ENCODE results near the gene SPATC1L.
"Not testable (repeated sequence)": the region's sequence is repeated elsewhere in the genome, so short reads cannot be mapped to it uniquely, and the experiment has no call there.

Gene SPATC1L

GRCh38 chr21:46205166-46205565 is 20.9 kb upstream of the SPATC1L start:
- ChIA-PET CTCF (no interaction called here), POLR2A (no interaction called here)
- DNase-seq (ENCODE audit: extremely low spot score): no peak
- TF ChIP-seq ELF4 (IDR thresholded peaks at IDR 0.05) (no peak), PKNOX1 (IDR thresholded peaks at IDR 0.05) (no peak), SUZ12 (IDR thresholded peaks at IDR 0.05) (no peak), BHLHE40 (IDR thresholded peaks at IDR 0.05; ENCODE audit: borderline replicate concordance) (no peak), LEF1 (IDR thresholded peaks at IDR 0.05; ENCODE audit: borderline replicate concordance) (no peak), ZNF384 (IDR thresholded peaks at IDR 0.05) (no peak), SP1 (IDR thresholded peaks at IDR 0.05) (no peak), HDGF (IDR thresholded peaks at IDR 0.05; ENCODE audit: borderline replicate concordance) (no peak), CTBP1 (IDR thresholded peaks at IDR 0.05; ENCODE audit: borderline replicate concordance) (no peak), ARNT (IDR thresholded peaks at IDR 0.05) (no peak), TARDBP (IDR thresholded peaks at IDR 0.05) (no peak), FOXK2 (IDR thresholded peaks at IDR 0.05) (no peak), FOXM1 (IDR thresholded peaks at IDR 0.05; ENCODE audit: borderline replicate concordance) (no peak), FOXA1 (IDR thresholded peaks at IDR 0.05) (no peak)

GRCh38 chr21:46203203-46203600 is 18.9 kb upstream of the SPATC1L start:
- ChIA-PET POLR2A (no interaction called here), CTCF (no interaction called here)
- TF ChIP-seq PKNOX1 (IDR thresholded peaks at IDR 0.05) (no peak), CTBP1 (IDR thresholded peaks at IDR 0.05; ENCODE audit: borderline replicate concordance) (no peak), FOXA1 (IDR thresholded peaks at IDR 0.05) (no peak), NFRKB (IDR thresholded peaks at IDR 0.05) (no peak), ZNF384 (IDR thresholded peaks at IDR 0.05) (no peak), HDGF (IDR thresholded peaks at IDR 0.05; ENCODE audit: borderline replicate concordance) (no peak), ELF4 (IDR thresholded peaks at IDR 0.05) (no peak), LEF1 (IDR thresholded peaks at IDR 0.05; ENCODE audit: borderline replicate concordance) (no peak), FOXK2 (IDR thresholded peaks at IDR 0.05) (no peak), L3MBTL2 (conservative IDR thresholded peaks at IDR 0.05) (no peak), TARDBP (IDR thresholded peaks at IDR 0.05) (no peak), SUZ12 (IDR thresholded peaks at IDR 0.05) (no peak), ARNT (IDR thresholded peaks at IDR 0.05) (no peak), SP1 (IDR thresholded peaks at IDR 0.05) (no peak)
- no peak for DNase-seq (ENCODE audit: extremely low spot score)

GRCh38 chr21:46202592-46203202 is 18.4 kb upstream of the SPATC1L start:
- ChIA-PET CTCF (no interaction called here), POLR2A (no interaction called here)
- TF ChIP-seq FOXM1 (IDR thresholded peaks at IDR 0.05; ENCODE audit: borderline replicate concordance): no peak
- no peak for TF ChIP-seq SUZ12 (IDR thresholded peaks at IDR 0.05)
- no peak for TF ChIP-seq NFRKB (IDR thresholded peaks at IDR 0.05)
- no peak for TF ChIP-seq BHLHE40 (IDR thresholded peaks at IDR 0.05; ENCODE audit: borderline replicate concordance)
- no peak for TF ChIP-seq SP1 (IDR thresholded peaks at IDR 0.05)
- no peak for TF ChIP-seq ARNT (IDR thresholded peaks at IDR 0.05)
- no peak for TF ChIP-seq TARDBP (IDR thresholded peaks at IDR 0.05)
- no peak for TF ChIP-seq ZNF384 (IDR thresholded peaks at IDR 0.05)
- no peak for TF ChIP-seq ELF4 (IDR thresholded peaks at IDR 0.05)
- no peak for TF ChIP-seq FOXK2 (IDR thresholded peaks at IDR 0.05)
- TF ChIP-seq FOXA1 (IDR thresholded peaks at IDR 0.05): no peak
- TF ChIP-seq L3MBTL2 (conservative IDR thresholded peaks at IDR 0.05): no peak
- TF ChIP-seq HDGF (IDR thresholded peaks at IDR 0.05; ENCODE audit: borderline replicate concordance): no peak
- TF ChIP-seq CTBP1 (IDR thresholded peaks at IDR 0.05; ENCODE audit: borderline replicate concordance): no peak
- no peak for TF ChIP-seq PKNOX1 (IDR thresholded peaks at IDR 0.05)
- TF ChIP-seq LEF1 (IDR thresholded peaks at IDR 0.05; ENCODE audit: borderline replicate concordance): no peak
- no peak for DNase-seq (ENCODE audit: extremely low spot score)

GRCh38 chr21:46200877-46201803 is 16.9 kb upstream of the SPATC1L start:
- DNase-seq (ENCODE audit: extremely low spot score); CTCF ChIA-PET; POLR2A ChIA-PET: not testable (repeated sequence)

- ChIA-PET CTCF (no interaction called here), POLR2A (no interaction called here)
- no peak for TF ChIP-seq FOXK2 (IDR thresholded peaks at IDR 0.05)
- TF ChIP-seq L3MBTL2 (conservative IDR thresholded peaks at IDR 0.05): no peak
- no peak for TF ChIP-seq CTBP1 (IDR thresholded peaks at IDR 0.05; ENCODE audit: borderline replicate concordance)
- no peak for TF ChIP-seq SUZ12 (IDR thresholded peaks at IDR 0.05)
- no peak for TF ChIP-seq NFRKB (IDR thresholded peaks at IDR 0.05)
- TF ChIP-seq PKNOX1 (IDR thresholded peaks at IDR 0.05): no peak
- no peak for TF ChIP-seq FOXM1 (IDR thresholded peaks at IDR 0.05; ENCODE audit: borderline replicate concordance)
- TF ChIP-seq BHLHE40 (IDR thresholded peaks at IDR 0.05; ENCODE audit: borderline replicate concordance): no peak
- TF ChIP-seq ZNF384 (IDR thresholded peaks at IDR 0.05): no peak
- TF ChIP-seq HDGF (IDR thresholded peaks at IDR 0.05; ENCODE audit: borderline replicate concordance): no peak
- no peak for TF ChIP-seq ELF4 (IDR thresholded peaks at IDR 0.05)
- no peak for TF ChIP-seq LEF1 (IDR thresholded peaks at IDR 0.05; ENCODE audit: borderline replicate concordance)
- no peak for TF ChIP-seq FOXA1 (IDR thresholded peaks at IDR 0.05)
- no peak for TF ChIP-seq SP1 (IDR thresholded peaks at IDR 0.05)
- no peak for TF ChIP-seq ARNT (IDR thresholded peaks at IDR 0.05)
- no peak for TF ChIP-seq TARDBP (IDR thresholded peaks at IDR 0.05)
- DNase-seq (ENCODE audit: extremely low spot score): no peak
These were observed 15.4 kb upstream of the SPATC1L start for GRCh38 chr21:46199436-46200373.

Data from HEK293T (cell line).